Keratinocyte (primary cell): Measurements from ENCODE around the gene ATP6V0A1.

Source experiments
- CTCF ChIP-seq, 3 experiments: IDR thresholded peaks in 1 of 3; conservative IDR thresholded peaks in 1 of 3; optimal IDR thresholded peaks in 1 of 3; 2 replicates in 2 of 3; 3 replicates in 1 of 3; pipeline versions ENCODE3 to v1.5.1; 2011; ENCODE audit warnings: low read length in 3 of 3, mild to moderate bottlenecking in 3 of 3, moderate library complexity in 2 of 3, control low read depth in 1 of 3, inconsistent platforms in 1 of 3; ENCODE audit not compliant: insufficient read depth in 2 of 3; ENCODE audit errors: extremely low read depth in 1 of 3
- EZH2 ChIP-seq: IDR thresholded peaks from one replicate; pipeline ENCODE4 v1.6.1; 2012; ENCODE audit warnings: inconsistent platforms, mild to moderate bottlenecking, low read length, moderate library complexity

GRCh38 chr17:42441371-42442195 is 17.1 kb upstream of the ATP6V0A1 start:
- no peak for TF ChIP-seq EZH2
- no peak for TF ChIP-seq CTCF (optimal IDR thresholded peaks at IDR 0.05 in 1 of 3, IDR thresholded peaks at IDR 0.05 in 1 of 3, conservative IDR thresholded peaks at IDR 0.05 in 1 of 3; ENCODE audit: extremely low read depth in 1 of 3, insufficient read depth in 2 of 3, low read length in 3 of 3)
